Measurements from ENCODE around the gene DEPDC1.

DNA sequence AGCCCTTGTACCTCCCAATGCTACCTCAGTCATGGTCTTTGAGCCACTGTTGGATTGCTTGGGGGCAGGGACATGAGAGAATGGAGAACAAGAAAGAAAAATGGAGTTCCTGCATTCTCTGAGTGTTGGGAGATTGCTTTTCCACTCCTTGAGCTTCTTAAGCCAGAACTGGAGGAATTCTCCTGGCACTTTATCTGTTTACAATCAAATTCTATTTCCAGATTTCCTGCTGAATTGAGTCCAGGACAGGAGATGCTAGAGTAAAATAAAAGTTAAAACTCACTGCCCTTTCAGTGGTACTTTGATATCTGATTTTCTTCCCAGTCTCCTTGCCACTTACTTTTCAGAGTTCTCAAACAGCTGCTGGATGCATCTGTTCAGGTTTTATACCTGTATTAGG lies 24.4 kb upstream of the DEPDC1 start:
- no peak for TF ChIP-seq EZH2 (IDR thresholded peaks at IDR 0.05; ENCODE audit: low read depth)
- TF ChIP-seq, protein P1, sequence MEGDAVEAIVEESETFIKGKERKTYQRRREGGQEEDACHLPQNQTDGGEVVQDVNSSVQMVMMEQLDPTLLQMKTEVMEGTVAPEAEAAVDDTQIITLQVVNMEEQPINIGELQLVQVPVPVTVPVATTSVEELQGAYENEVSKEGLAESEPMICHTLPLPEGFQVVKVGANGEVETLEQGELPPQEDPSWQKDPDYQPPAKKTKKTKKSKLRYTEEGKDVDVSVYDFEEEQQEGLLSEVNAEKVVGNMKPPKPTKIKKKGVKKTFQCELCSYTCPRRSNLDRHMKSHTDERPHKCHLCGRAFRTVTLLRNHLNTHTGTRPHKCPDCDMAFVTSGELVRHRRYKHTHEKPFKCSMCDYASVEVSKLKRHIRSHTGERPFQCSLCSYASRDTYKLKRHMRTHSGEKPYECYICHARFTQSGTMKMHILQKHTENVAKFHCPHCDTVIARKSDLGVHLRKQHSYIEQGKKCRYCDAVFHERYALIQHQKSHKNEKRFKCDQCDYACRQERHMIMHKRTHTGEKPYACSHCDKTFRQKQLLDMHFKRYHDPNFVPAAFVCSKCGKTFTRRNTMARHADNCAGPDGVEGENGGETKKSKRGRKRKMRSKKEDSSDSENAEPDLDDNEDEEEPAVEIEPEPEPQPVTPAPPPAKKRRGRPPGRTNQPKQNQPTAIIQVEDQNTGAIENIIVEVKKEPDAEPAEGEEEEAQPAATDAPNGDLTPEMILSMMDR (conservative IDR thresholded peaks at IDR 0.05) = no peak
